Measurements from ENCODE around the gene CNRIP1. TPM values are rescaled to one million over a fixed set of nuclear protein-coding genes. Genes with fewer than 3 reads are reported as not detected.

Gene CNRIP1
- polyA plus RNA-seq, 1 donor (not counting 4 experiments of a cell fraction or from before 2014, with no cell fraction given): 0.04 TPM

GRCh38 chr2:68266655-68267054, 53.1 kb downstream of the CNRIP1 start:
- H2AFZ ChIP-seq (ENCODE audit: control insufficient read depth, low read length): no peak overlapping the region
- H3K36me3 ChIP-seq (ENCODE audit: control insufficient read depth in 2 of 2, extremely low read depth in 1 of 2, insufficient read depth in 2 of 2, low read length in 2 of 2): no peaks in the 10 kb centered on the region
- no peak overlapping the region for H3K4me2 ChIP-seq (ENCODE audit: control insufficient read depth, extremely low read depth, insufficient read depth, low read depth, low read length)
- no peak overlapping the region for H3K9ac ChIP-seq (ENCODE audit: control insufficient read depth, extremely low read depth, insufficient read depth, low read length)
- TF ChIP-seq EZH2 (IDR thresholded peaks at IDR 0.05; ENCODE audit: low read length): no peak
- no peak overlapping the region for H3K27ac ChIP-seq (ENCODE audit: control insufficient read depth, insufficient read depth, low read length)
- FAIRE-seq (no peak), DNase-seq (ENCODE audit: low read depth, low spot score) (no peak)
- H3K27me3 ChIP-seq (ENCODE audit: control insufficient read depth, extremely low read depth, insufficient read depth, low read length): no peaks in the 10 kb centered on the region
- no peaks in the 10 kb centered on the region for H3K4me1 ChIP-seq (ENCODE audit: control insufficient read depth, extremely low read depth, insufficient read depth, low read length)
- no peaks in the 10 kb centered on the region for H4K20me1 ChIP-seq (ENCODE audit: control insufficient read depth, extremely low read depth, insufficient read depth, low read length)
- no peak overlapping the region for H3K4me3 ChIP-seq (ENCODE audit: control insufficient read depth in 2 of 3, extremely low read depth in 1 of 3, insufficient read depth in 2 of 3, low read depth in 1 of 3, low read length in 3 of 3)
- no peaks in the 10 kb centered on the region for H3K79me2 ChIP-seq (ENCODE audit: control insufficient read depth, insufficient read depth, low read length)
- no peaks in the 10 kb centered on the region for H3K9me1 ChIP-seq (ENCODE audit: control insufficient read depth, extremely low read depth, insufficient read depth, low read length)
- no peaks in the 10 kb centered on the region for H3K9me3 ChIP-seq (ENCODE audit: control insufficient read depth, low read depth, low read length)
- dilution Hi-C loops (cut with MboI; ENCODE audit: extremely low pct_ligation_motif_present, low sequenced_read_pairs): no loop called here

- H3K27me3 ChIP-seq (ENCODE audit: control insufficient read depth, extremely low read depth, insufficient read depth, low read length): no peaks in the 10 kb centered on the region
- TF ChIP-seq CTCF (optimal IDR thresholded peaks at IDR 0.05 in 1 of 3, IDR thresholded peaks at IDR 0.05 in 1 of 3, conservative IDR thresholded peaks at IDR 0.05 in 1 of 3; ENCODE audit: extremely low read depth in 1 of 3, insufficient read depth in 2 of 3, low read length in 3 of 3): no peak
- no peak for TF ChIP-seq EZH2 (IDR thresholded peaks at IDR 0.05; ENCODE audit: low read length)
- no peaks in the 10 kb centered on the region for H3K36me3 ChIP-seq (ENCODE audit: control insufficient read depth in 2 of 2, extremely low read depth in 1 of 2, insufficient read depth in 2 of 2, low read length in 2 of 2)
- no peaks in the 10 kb centered on the region for H3K9me1 ChIP-seq (ENCODE audit: control insufficient read depth, extremely low read depth, insufficient read depth, low read length)
- H4K20me1 ChIP-seq (ENCODE audit: control insufficient read depth, extremely low read depth, insufficient read depth, low read length): no peaks in the 10 kb centered on the region
- H3K27ac ChIP-seq (ENCODE audit: control insufficient read depth, insufficient read depth, low read length): no peak overlapping the region
- H3K4me2 ChIP-seq (ENCODE audit: control insufficient read depth, extremely low read depth, insufficient read depth, low read depth, low read length): no peak overlapping the region
- DNase-seq (ENCODE audit: low read depth, low spot score) (no peak), FAIRE-seq (no peak)
- no peaks in the 10 kb centered on the region for H3K4me1 ChIP-seq (ENCODE audit: control insufficient read depth, extremely low read depth, insufficient read depth, low read length)
- H3K9ac ChIP-seq (ENCODE audit: control insufficient read depth, extremely low read depth, insufficient read depth, low read length): no peak overlapping the region
- no peaks in the 10 kb centered on the region for H3K9me3 ChIP-seq (ENCODE audit: control insufficient read depth, low read depth, low read length)
- no peaks in the 10 kb centered on the region for H3K79me2 ChIP-seq (ENCODE audit: control insufficient read depth, insufficient read depth, low read length)
- H2AFZ ChIP-seq (ENCODE audit: control insufficient read depth, low read length): no peak overlapping the region
- dilution Hi-C loops (cut with MboI; ENCODE audit: extremely low pct_ligation_motif_present, low sequenced_read_pairs): no loop called here
- H3K4me3 ChIP-seq (ENCODE audit: control insufficient read depth in 2 of 3, extremely low read depth in 1 of 3, insufficient read depth in 2 of 3, low read depth in 1 of 3, low read length in 3 of 3): no peak overlapping the region
Measured at GRCh38 chr2:68263632-68264031, 56.1 kb downstream of the CNRIP1 start.

GRCh38 chr2:68258851-68259250, 60.9 kb downstream of the CNRIP1 start:
- H2AFZ ChIP-seq (ENCODE audit: control insufficient read depth, low read length): no peak overlapping the region

More at GRCh38 chr2:68258851-68259250, 60.9 kb downstream of the CNRIP1 start:
- Histone ChIP-seq H3K4me1 (ENCODE audit: control insufficient read depth, extremely low read depth, insufficient read depth, low read length) (peaks cover 11% of the 10 kb centered on the region), H3K9ac (ENCODE audit: control insufficient read depth, extremely low read depth, insufficient read depth, low read length) (no peak overlapping the region), H3K27me3 (ENCODE audit: control insufficient read depth, extremely low read depth, insufficient read depth, low read length) (no peaks in the 10 kb centered on the region), H3K27ac (ENCODE audit: control insufficient read depth, insufficient read depth, low read length) (no peak overlapping the region), H3K4me3 (ENCODE audit: control insufficient read depth in 2 of 3, extremely low read depth in 1 of 3, insufficient read depth in 2 of 3, low read depth in 1 of 3, low read length in 3 of 3) (no peak overlapping the region), H3K36me3 (ENCODE audit: control insufficient read depth in 2 of 2, extremely low read depth in 1 of 2, insufficient read depth in 2 of 2, low read length in 2 of 2) (no peaks in the 10 kb centered on the region), H3K79me2 (ENCODE audit: control insufficient read depth, insufficient read depth, low read length) (peaks cover 7% of the 10 kb centered on the region), H3K9me3 (ENCODE audit: control insufficient read depth, low read depth, low read length) (no peaks in the 10 kb centered on the region), H3K9me1 (ENCODE audit: control insufficient read depth, extremely low read depth, insufficient read depth, low read length) (no peaks in the 10 kb centered on the region), H3K4me2 (ENCODE audit: control insufficient read depth, extremely low read depth, insufficient read depth, low read depth, low read length) (no peak overlapping the region), H4K20me1 (ENCODE audit: control insufficient read depth, extremely low read depth, insufficient read depth, low read length) (no peaks in the 10 kb centered on the region)
- dilution Hi-C loops (cut with MboI; ENCODE audit: extremely low pct_ligation_motif_present, low sequenced_read_pairs): no loop called here
- TF ChIP-seq CTCF (optimal IDR thresholded peaks at IDR 0.05 in 1 of 3, IDR thresholded peaks at IDR 0.05 in 1 of 3, conservative IDR thresholded peaks at IDR 0.05 in 1 of 3; ENCODE audit: extremely low read depth in 1 of 3, insufficient read depth in 2 of 3, low read length in 3 of 3) (no peak), EZH2 (IDR thresholded peaks at IDR 0.05; ENCODE audit: low read length) (no peak)
- DNase-seq (ENCODE audit: low read depth, low spot score): no peak
- FAIRE-seq: no peak
